Measurements from ENCODE around the gene GCGR.

- no peak for TF ChIP-seq CTCF (IDR thresholded peaks at IDR 0.05; ENCODE audit: insufficient read depth, low read length, poor library complexity, severe bottlenecking)
- no peak for TF ChIP-seq EZH2phosphoT487 (conservative IDR thresholded peaks at IDR 0.05; ENCODE audit: low read length)
Observed at GRCh38 chr17:81822312-81822637, 18.3 kb downstream of the GCGR start.

Data from SU-DHL-6 (cell line).